GM12864 (cell line): ENCODE measurements around the gene HPS4.
A peak's percentile ranks its signal among the peaks of the same experiment; 100 is the strongest.

ENCODE experiments used
- DNase-seq: peaks from one replicate; pipeline ENCODE4 v3.0.0-alpha.2; 2011; ENCODE audit warnings: low read depth
- H3K4me3 ChIP-seq: 2 replicates; pipeline ENCODE4 v1.5.1; 2011; ENCODE audit warnings: mild to moderate bottlenecking, low read depth, low read length, control low read depth
- TF ChIP-seq, protein P1 (sequence below): IDR thresholded peaks from 2 replicates; pipeline ENCODE4 v1.5.1; 2011; ENCODE audit warnings: low read depth, mild to moderate bottlenecking, moderate library complexity, low read length, control low read depth, inconsistent platforms; ENCODE audit errors: missing control alignments

Gene HPS4

GRCh38 chr22:26484360-26484706, 750 bp upstream of the HPS4 start:
- TF ChIP-seq, protein P1, sequence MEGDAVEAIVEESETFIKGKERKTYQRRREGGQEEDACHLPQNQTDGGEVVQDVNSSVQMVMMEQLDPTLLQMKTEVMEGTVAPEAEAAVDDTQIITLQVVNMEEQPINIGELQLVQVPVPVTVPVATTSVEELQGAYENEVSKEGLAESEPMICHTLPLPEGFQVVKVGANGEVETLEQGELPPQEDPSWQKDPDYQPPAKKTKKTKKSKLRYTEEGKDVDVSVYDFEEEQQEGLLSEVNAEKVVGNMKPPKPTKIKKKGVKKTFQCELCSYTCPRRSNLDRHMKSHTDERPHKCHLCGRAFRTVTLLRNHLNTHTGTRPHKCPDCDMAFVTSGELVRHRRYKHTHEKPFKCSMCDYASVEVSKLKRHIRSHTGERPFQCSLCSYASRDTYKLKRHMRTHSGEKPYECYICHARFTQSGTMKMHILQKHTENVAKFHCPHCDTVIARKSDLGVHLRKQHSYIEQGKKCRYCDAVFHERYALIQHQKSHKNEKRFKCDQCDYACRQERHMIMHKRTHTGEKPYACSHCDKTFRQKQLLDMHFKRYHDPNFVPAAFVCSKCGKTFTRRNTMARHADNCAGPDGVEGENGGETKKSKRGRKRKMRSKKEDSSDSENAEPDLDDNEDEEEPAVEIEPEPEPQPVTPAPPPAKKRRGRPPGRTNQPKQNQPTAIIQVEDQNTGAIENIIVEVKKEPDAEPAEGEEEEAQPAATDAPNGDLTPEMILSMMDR: no peak
- DNase-seq: no peak

GRCh38 chr22:26483043-26483438, 542 bp downstream of the HPS4 start:
- TF ChIP-seq, protein P1: no peak
- peak overlapping the region; percentile 96 for H3K4me3 ChIP-seq
- DNase-seq: no peak

More at GRCh38 chr22:26484360-26484706, 750 bp upstream of the HPS4 start:
- H3K4me3 ChIP-seq: peak overlapping the region; percentile 96

DNA sequence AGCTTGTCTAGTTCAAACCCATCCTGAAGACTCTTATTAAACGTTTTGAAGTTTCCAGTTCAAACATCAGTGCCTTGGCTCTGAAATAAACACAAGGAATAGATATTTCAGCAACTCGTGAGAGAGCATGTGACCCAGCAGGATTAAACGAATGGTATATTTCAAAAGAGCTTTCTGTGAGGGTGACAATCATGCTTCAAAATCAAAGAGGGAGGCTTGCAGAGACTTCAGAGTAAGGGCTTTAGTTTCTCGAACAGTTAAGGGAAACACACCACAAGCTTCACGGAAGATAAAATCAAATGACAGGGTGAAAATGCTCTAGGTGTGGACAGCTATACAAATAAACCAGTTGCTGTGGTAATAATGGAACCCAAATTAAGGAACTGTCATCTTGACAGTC, 1.4 kb downstream of the HPS4 start:
- peak overlapping the region; percentile 96; the same call in 1 of the 2 replicates for H3K4me3 ChIP-seq
- DNase-seq: no peak
- TF ChIP-seq, protein P1: no peak

- TF ChIP-seq, protein P1: no peak
- H3K4me3 ChIP-seq: peak overlapping the region; percentile 55; the same call in 1 of the 2 replicates
- DNase-seq: peak; percentile 30
These were observed 1.9 kb downstream of the HPS4 start for GRCh38 chr22:26481694-26482093.

- DNase-seq: no peak
- peak overlapping the region; percentile 55; the same call in 1 of the 2 replicates for H3K4me3 ChIP-seq
- TF ChIP-seq, protein P1: no peak
These were observed 2.4 kb downstream of the HPS4 start for GRCh38 chr22:26481112-26481693.

GRCh38 chr22:26480611-26480932, 3.0 kb downstream of the HPS4 start:
- TF ChIP-seq, protein P1: no peak
- DNase-seq: no peak
- H3K4me3 ChIP-seq: peak overlapping the region; percentile 55
